GM12874 (cell line): Measurements from ENCODE around the gene UPK2.

Experiments
- TF ChIP-seq, protein P1 (sequence below): IDR thresholded peaks from 2 replicates; pipeline ENCODE4 v1.5.1; 2011; ENCODE audit warnings: low read depth, mild to moderate bottlenecking, control low read depth, low read length, moderate library complexity; ENCODE audit not compliant: insufficient read depth

Gene UPK2

DNA sequence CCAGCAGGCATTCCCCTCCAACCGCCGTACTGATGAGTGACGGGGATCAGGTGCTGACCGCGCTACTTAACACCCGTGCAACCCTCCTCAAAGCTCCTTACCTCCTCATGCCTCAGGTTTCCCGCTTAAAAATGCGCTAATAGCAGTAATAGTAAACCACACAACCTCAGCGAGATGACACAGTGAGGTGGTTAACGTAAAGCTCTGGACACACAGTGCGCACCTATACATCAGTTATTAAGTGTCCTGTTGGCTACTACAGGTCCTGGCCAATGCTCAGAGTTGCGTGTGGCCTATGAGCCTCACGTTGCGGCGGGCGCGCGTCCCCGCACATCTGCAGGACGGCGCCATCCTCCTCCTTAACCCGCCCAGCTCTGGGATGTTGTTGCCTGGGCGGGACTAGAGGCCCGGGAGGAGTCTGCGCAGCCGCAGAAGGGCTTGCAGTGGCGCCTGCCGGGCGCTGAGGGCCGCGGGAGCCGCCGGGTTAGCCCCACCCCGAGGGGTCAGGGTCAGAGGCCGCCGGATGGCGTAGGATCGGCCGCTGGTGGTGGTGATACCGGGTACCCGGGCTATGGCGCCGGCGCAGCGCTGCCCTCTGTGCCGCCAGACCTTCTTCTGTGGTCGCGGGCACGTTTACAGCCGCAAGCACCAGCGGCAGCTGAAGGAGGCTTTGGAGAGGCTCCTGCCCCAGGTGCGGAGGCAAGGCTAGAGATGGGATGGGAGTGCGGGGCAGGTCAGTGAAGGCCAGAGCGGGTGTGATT lies 41.7 kb downstream of the UPK2 start, which contains the start of gene CENATAC:
Gene CENATAC (plus strand): TSS at position 512 of the 761 bp plus-strand sequence. CDS start 60 bp downstream, at position 572.
- TF ChIP-seq, protein P1, sequence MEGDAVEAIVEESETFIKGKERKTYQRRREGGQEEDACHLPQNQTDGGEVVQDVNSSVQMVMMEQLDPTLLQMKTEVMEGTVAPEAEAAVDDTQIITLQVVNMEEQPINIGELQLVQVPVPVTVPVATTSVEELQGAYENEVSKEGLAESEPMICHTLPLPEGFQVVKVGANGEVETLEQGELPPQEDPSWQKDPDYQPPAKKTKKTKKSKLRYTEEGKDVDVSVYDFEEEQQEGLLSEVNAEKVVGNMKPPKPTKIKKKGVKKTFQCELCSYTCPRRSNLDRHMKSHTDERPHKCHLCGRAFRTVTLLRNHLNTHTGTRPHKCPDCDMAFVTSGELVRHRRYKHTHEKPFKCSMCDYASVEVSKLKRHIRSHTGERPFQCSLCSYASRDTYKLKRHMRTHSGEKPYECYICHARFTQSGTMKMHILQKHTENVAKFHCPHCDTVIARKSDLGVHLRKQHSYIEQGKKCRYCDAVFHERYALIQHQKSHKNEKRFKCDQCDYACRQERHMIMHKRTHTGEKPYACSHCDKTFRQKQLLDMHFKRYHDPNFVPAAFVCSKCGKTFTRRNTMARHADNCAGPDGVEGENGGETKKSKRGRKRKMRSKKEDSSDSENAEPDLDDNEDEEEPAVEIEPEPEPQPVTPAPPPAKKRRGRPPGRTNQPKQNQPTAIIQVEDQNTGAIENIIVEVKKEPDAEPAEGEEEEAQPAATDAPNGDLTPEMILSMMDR = no peak

- TF ChIP-seq, protein P1 = no peak
Observed at GRCh38 chr11:118998388-118998717, 42.3 kb downstream of the UPK2 start.

GRCh38 chr11:118998822-118999221 lies 42.7 kb downstream of the UPK2 start:
- TF ChIP-seq, protein P1 = no peak

DNA sequence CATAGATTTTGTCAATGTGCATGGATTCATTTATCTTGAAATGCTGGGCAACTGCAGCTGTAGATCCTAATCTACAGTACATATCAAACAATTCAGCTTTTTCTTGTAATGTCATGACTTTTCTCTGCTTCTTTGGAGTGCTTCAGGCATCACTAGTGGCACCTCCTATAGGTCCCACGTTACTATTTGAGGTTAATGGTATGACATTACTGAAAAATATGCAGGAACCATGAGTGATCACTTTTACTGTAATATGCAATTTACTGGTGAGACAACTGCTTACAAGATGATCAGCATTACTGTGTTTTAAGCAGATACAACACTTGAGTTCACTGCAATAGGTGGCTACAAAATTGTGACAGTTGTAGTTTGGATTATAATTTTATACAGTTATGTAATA lies 44.8 kb downstream of the UPK2 start:
- TF ChIP-seq, protein P1 = no peak

DNA sequence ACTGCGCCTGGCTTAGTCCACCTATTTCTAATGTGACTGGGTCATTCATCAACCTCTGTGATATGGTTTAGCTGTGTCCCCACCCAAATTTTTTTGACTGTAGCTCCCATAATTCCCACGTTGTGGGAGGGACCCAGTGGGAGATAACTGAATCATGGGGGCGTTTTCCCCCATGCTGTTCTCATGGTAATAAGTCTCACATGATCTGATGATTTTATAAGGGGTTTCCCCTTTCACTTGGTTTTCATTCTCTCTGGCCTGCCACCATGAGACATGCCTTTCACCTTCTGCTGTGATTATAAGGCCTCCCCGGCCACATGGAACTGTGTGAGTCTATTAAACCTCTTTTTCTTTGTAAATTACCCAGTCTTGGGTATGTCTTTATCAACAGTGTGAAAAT lies 50.6 kb downstream of the UPK2 start:
- TF ChIP-seq, protein P1 = no peak
